GM12878 (cell line): ENCODE measurements around the gene AKAP9.

Source experiments
- BCL11A ChIP-seq: IDR thresholded peaks from 2 replicates; pipeline ENCODE4 v1.6.1; 2011; ENCODE audit warnings: low read depth, low read length
- CTCF ChIP-seq, 3 experiments: IDR thresholded peaks in 2 of 3; conservative IDR thresholded peaks in 1 of 3; 2 replicates each; pipeline ENCODE4 v1.5.1; 2011; ENCODE audit warnings: low read depth in 3 of 3, low read length in 3 of 3, mild to moderate bottlenecking in 3 of 3, control low read depth in 2 of 3, moderate library complexity in 2 of 3, inconsistent platforms in 1 of 3, mixed read lengths in 1 of 3; ENCODE audit not compliant: control insufficient read depth in 2 of 3, insufficient read depth in 1 of 3; ENCODE audit errors: extremely low read depth in 1 of 3
- EP300 ChIP-seq, 2 experiments: fragments of 150-350 bp in 1 of 2; IDR thresholded peaks; 2 replicates each; pipeline ENCODE4 v1.6.1; 2011 to 2012; ENCODE audit warnings: low read depth in 2 of 2, low read length in 2 of 2, borderline replicate concordance in 1 of 2, improper control_type of control experiment in 1 of 2, inconsistent platforms in 1 of 2; ENCODE audit not compliant: control insufficient read depth in 1 of 2
- EZH2 ChIP-seq: IDR thresholded peaks from 2 replicates; pipeline ENCODE4 v1.6.1; 2012; ENCODE audit warnings: low read depth, mild to moderate bottlenecking, control low read depth, inconsistent platforms, low read length, borderline replicate concordance; ENCODE audit not compliant: control insufficient read depth
- NR2F1 ChIP-seq: fragments of 450-650 bp; conservative IDR thresholded peaks from 2 replicates; pipeline ENCODE4 v1.6.1; 2017; ENCODE audit warnings: mild to moderate bottlenecking
- POLR2A ChIP-seq: IDR thresholded peaks from 2 replicates; pipeline ENCODE4 v1.6.1; 2011; ENCODE audit warnings: low read depth, mild to moderate bottlenecking, low read length
- RAD21 ChIP-seq: IDR thresholded peaks from 2 replicates; pipeline ENCODE4 v1.6.1; 2011; ENCODE audit warnings: mild to moderate bottlenecking, low read depth, low read length, moderate library complexity; ENCODE audit not compliant: insufficient read depth
- RELA ChIP-seq: fragments of 450-650 bp; IDR thresholded peaks from 2 replicates; pipeline ENCODE4 v1.8.0; 2014; ENCODE audit warnings: borderline replicate concordance; ENCODE audit not compliant: partially characterized antibody
- USF2 ChIP-seq: IDR thresholded peaks from 2 replicates; pipeline ENCODE4 v1.6.1; 2011; ENCODE audit warnings: low read depth, low read length, improper control_type of control experiment, borderline replicate concordance

GRCh38 chr7:92134271-92135051, 193.8 kb downstream of the AKAP9 start, which contains the start of gene CYP51A1:
- TF ChIP-seq NR2F1 = peak; percentile 86
- TF ChIP-seq USF2 = no peak
- no peak; a peak in 1 of 6 replicates for TF ChIP-seq CTCF (IDR thresholded peaks at IDR 0.05 in 2 of 3, conservative IDR thresholded peaks at IDR 0.05 in 1 of 3; ENCODE audit: control insufficient read depth in 2 of 3, extremely low read depth in 1 of 3, insufficient read depth in 1 of 3, low read depth in 3 of 3, low read length in 3 of 3)
- no peak for TF ChIP-seq BCL11A
- TF ChIP-seq EZH2 = no peak
- no peak for TF ChIP-seq RAD21
- 0 out of 4 replicates have a peak, but pooled peaks of 1 of the 2 experiments have one; percentile 37 for TF ChIP-seq EP300 (IDR thresholded peaks at IDR 0.05; ENCODE audit: borderline replicate concordance in 1 of 2, control insufficient read depth in 1 of 2, low read depth in 2 of 2, low read length in 2 of 2)
- no peak for TF ChIP-seq RELA
- peak; percentile 87 for TF ChIP-seq POLR2A
